Measurements from ENCODE around the gene C16orf90.

C16orf90 gene

GRCh38 chr16:3514621-3515020 is 19.3 kb upstream of the C16orf90 start:
- no peak for DNase-seq (ENCODE audit: low read depth)
- TF ChIP-seq CTCF (IDR thresholded peaks at IDR 0.05; ENCODE audit: low read depth, low read length, missing control alignments) = no peak
- H3K4me3 ChIP-seq (ENCODE audit: low read depth, low read length) = no peak overlapping the region

- no peak for TF ChIP-seq CTCF (IDR thresholded peaks at IDR 0.05; ENCODE audit: low read depth, low read length, missing control alignments)
- no peak overlapping the region for H3K4me3 ChIP-seq (ENCODE audit: low read depth, low read length)
- no peak for DNase-seq (ENCODE audit: low read depth)
These were observed 18.7 kb upstream of the C16orf90 start for GRCh38 chr16:3513892-3514583.

GRCh38 chr16:3511286-3512180 is 16.2 kb upstream of the C16orf90 start:
- DNase-seq (ENCODE audit: low read depth) = no peak
- TF ChIP-seq CTCF (IDR thresholded peaks at IDR 0.05; ENCODE audit: low read depth, low read length, missing control alignments) = no peak

GRCh38 chr16:3510416-3510815 is 15.1 kb upstream of the C16orf90 start:
- TF ChIP-seq CTCF (IDR thresholded peaks at IDR 0.05; ENCODE audit: low read depth, low read length, missing control alignments) = no peak
- DNase-seq (ENCODE audit: low read depth) = no peak
- no peak overlapping the region for H3K4me3 ChIP-seq (ENCODE audit: low read depth, low read length)

More at GRCh38 chr16:3511286-3512180, 16.2 kb upstream of the C16orf90 start:
- H3K4me3 ChIP-seq (ENCODE audit: low read depth, low read length) = no peak overlapping the region

- TF ChIP-seq CTCF (IDR thresholded peaks at IDR 0.05; ENCODE audit: low read depth, low read length, missing control alignments) = no peak
- no peak overlapping the region for H3K4me3 ChIP-seq (ENCODE audit: low read depth, low read length)
- DNase-seq (ENCODE audit: low read depth) = peak; percentile 83
These were observed 14.2 kb upstream of the C16orf90 start for GRCh38 chr16:3509470-3509928.

- TF ChIP-seq CTCF (IDR thresholded peaks at IDR 0.05; ENCODE audit: low read depth, low read length, missing control alignments) = no peak
These were observed 13.4 kb upstream of the C16orf90 start for GRCh38 chr16:3508736-3509135.

More at GRCh38 chr16:3508736-3509135, 13.4 kb upstream of the C16orf90 start:
- no peak for DNase-seq (ENCODE audit: low read depth)
- no peak overlapping the region for H3K4me3 ChIP-seq (ENCODE audit: low read depth, low read length)
